ENCODE data around the gene SPAG17.

The SPAG17 gene

GRCh38 chr1:118118873-118119463, 66.1 kb downstream of the SPAG17 start:
- DNase-seq (ENCODE audit: low read depth), result no peak

GRCh38 chr1:118118469-118118868, 66.6 kb downstream of the SPAG17 start:
- no peak for DNase-seq (ENCODE audit: low read depth)

GRCh38 chr1:118117521-118117920, 67.5 kb downstream of the SPAG17 start:
- no peak for DNase-seq (ENCODE audit: low read depth)

GRCh38 chr1:118116909-118117308, 68.1 kb downstream of the SPAG17 start:
- no peak for DNase-seq (ENCODE audit: low read depth)

- no peak for DNase-seq (ENCODE audit: low read depth)
Observed at GRCh38 chr1:118116401-118116800, 68.6 kb downstream of the SPAG17 start.

- DNase-seq (ENCODE audit: low read depth), result no peak
Observed at GRCh38 chr1:118115567-118116295, 69.3 kb downstream of the SPAG17 start.

- DNase-seq (ENCODE audit: low read depth), result no peak
Observed at GRCh38 chr1:118113261-118113660, 71.8 kb downstream of the SPAG17 start.

GRCh38 chr1:118110580-118110979, 74.4 kb downstream of the SPAG17 start:
- DNase-seq (ENCODE audit: low read depth), result no peak

GRCh38 chr1:118104951-118105350, 80.1 kb downstream of the SPAG17 start:
- DNase-seq (ENCODE audit: low read depth), result no peak

GRCh38 chr1:118102445-118102844, 82.6 kb downstream of the SPAG17 start:
- no peak for DNase-seq (ENCODE audit: low read depth)

- DNase-seq (ENCODE audit: low read depth), result no peak
Observed at GRCh38 chr1:118101999-118102398, 83.0 kb downstream of the SPAG17 start.

- DNase-seq (ENCODE audit: low read depth), result no peak
Observed at GRCh38 chr1:118101515-118101844, 83.5 kb downstream of the SPAG17 start.

GRCh38 chr1:118100686-118101514, 84.1 kb downstream of the SPAG17 start:
- no peak for DNase-seq (ENCODE audit: low read depth)

- no peak for DNase-seq (ENCODE audit: low read depth)
Observed at GRCh38 chr1:118099686-118100085, 85.3 kb downstream of the SPAG17 start.

- no peak for DNase-seq (ENCODE audit: low read depth)
Observed at GRCh38 chr1:118097622-118098348, 87.2 kb downstream of the SPAG17 start.

- DNase-seq (ENCODE audit: low read depth), result no peak
Observed at GRCh38 chr1:118093017-118093416, 92.0 kb downstream of the SPAG17 start.

GRCh38 chr1:118090130-118090529, 94.9 kb downstream of the SPAG17 start:
- no peak for DNase-seq (ENCODE audit: low read depth)

- no peak for DNase-seq (ENCODE audit: low read depth)
Observed at GRCh38 chr1:118085365-118085764, 99.7 kb downstream of the SPAG17 start.

GRCh38 chr1:118084400-118084799, 100.6 kb downstream of the SPAG17 start:
- DNase-seq (ENCODE audit: low read depth), result no peak

- DNase-seq (ENCODE audit: low read depth), result no peak
Observed at GRCh38 chr1:118082984-118083383, 102.0 kb downstream of the SPAG17 start.

- DNase-seq (ENCODE audit: low read depth), result no peak
Observed at GRCh38 chr1:118081387-118081786, 103.6 kb downstream of the SPAG17 start.

- no peak for DNase-seq (ENCODE audit: low read depth)
Observed at GRCh38 chr1:118077331-118078045, 107.5 kb downstream of the SPAG17 start.
